ENCODE results near the gene CELA1.

DNA sequence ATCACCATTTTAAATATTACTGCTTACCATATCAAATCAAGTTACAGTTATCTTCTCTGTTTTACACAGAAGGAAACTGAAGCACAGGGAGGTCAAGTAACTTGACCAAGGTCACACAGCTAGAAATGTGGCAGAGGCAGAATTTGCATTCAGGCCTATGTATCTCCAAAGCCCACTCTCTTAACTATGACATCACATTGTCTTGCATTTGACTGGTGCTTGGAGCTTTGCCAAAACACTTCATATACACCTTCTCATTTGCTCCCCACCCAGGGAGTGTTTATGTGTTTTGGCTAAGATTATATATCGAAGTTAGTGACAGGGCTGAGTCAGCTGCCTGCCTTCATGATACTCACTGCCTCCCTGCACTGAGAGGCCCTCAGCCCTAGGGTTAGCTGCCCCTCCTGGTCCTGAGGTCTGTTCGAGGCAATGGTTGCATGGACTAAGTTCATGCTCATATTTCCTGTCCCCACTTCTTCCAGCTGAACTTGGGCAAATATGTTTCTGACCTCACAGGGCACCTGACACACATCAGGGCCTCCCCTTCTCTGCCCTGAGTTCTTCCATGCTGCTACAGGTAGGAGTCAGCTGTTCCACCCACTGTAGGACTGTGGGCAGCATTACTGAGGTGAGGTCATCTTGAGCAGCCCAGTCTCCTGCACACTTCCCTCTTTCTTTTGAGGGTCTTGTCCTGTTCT, 43.0 kb upstream of the CELA1 start:
- TF ChIP-seq, protein P1, sequence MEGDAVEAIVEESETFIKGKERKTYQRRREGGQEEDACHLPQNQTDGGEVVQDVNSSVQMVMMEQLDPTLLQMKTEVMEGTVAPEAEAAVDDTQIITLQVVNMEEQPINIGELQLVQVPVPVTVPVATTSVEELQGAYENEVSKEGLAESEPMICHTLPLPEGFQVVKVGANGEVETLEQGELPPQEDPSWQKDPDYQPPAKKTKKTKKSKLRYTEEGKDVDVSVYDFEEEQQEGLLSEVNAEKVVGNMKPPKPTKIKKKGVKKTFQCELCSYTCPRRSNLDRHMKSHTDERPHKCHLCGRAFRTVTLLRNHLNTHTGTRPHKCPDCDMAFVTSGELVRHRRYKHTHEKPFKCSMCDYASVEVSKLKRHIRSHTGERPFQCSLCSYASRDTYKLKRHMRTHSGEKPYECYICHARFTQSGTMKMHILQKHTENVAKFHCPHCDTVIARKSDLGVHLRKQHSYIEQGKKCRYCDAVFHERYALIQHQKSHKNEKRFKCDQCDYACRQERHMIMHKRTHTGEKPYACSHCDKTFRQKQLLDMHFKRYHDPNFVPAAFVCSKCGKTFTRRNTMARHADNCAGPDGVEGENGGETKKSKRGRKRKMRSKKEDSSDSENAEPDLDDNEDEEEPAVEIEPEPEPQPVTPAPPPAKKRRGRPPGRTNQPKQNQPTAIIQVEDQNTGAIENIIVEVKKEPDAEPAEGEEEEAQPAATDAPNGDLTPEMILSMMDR (conservative IDR thresholded peaks at IDR 0.05 in 1 of 2, IDR thresholded peaks at IDR 0.05 in 1 of 2; ENCODE audit: extremely low read depth in 1 of 2, insufficient read depth in 1 of 2, low read depth in 1 of 2, low read length in 2 of 2): no peak
- no peak for TF ChIP-seq EZH2 (IDR thresholded peaks at IDR 0.05; ENCODE audit: borderline replicate concordance, low read length)

Data from mammary epithelial cell (primary cell).